Neuronal stem cell (in vitro differentiated cells): ENCODE data around the gene MX2.
A peak's percentile ranks its signal among the peaks of the same experiment; 100 is the strongest.

Experiments
- DNase-seq: peaks from one replicate; pipeline ENCODE4 v3.0.0-alpha.2; 2013; ENCODE audit warnings: low spot score
- H2AFZ ChIP-seq: one replicate; pipeline ENCODE4 v1.6.1; 2013; ENCODE audit warnings: mild to moderate bottlenecking, low read length, inconsistent platforms
- H2AK5ac ChIP-seq: 2 replicates; pipeline ENCODE4 v1.6.1; 2013; ENCODE audit warnings: low read depth, mild to moderate bottlenecking, inconsistent platforms, low read length, moderate library complexity, mixed read lengths
- H2BK120ac ChIP-seq: 2 replicates; pipeline ENCODE4 v1.6.1; 2013; ENCODE audit warnings: low read depth, mild to moderate bottlenecking, inconsistent platforms, low read length, moderate library complexity, mixed read lengths
- H2BK12ac ChIP-seq: one replicate; pipeline ENCODE4 v1.6.1; 2013; ENCODE audit warnings: low read length, inconsistent platforms
- H2BK15ac ChIP-seq: 2 replicates; pipeline ENCODE4 v1.6.1; 2013; ENCODE audit warnings: mild to moderate bottlenecking, low read length, inconsistent platforms, mixed read lengths
- H2BK5ac ChIP-seq: one replicate; pipeline ENCODE4 v1.6.1; 2013; ENCODE audit warnings: inconsistent platforms, mild to moderate bottlenecking, low read length, moderate library complexity
- H3K14ac ChIP-seq: one replicate; pipeline ENCODE4 v1.6.1; 2013; ENCODE audit warnings: low read length, inconsistent platforms
- H3K18ac ChIP-seq: 2 replicates; pipeline ENCODE4 v1.6.1; 2013; ENCODE audit warnings: low read length, inconsistent platforms
- H3K23ac ChIP-seq: 2 replicates; pipeline ENCODE4 v1.6.1; 2013; ENCODE audit warnings: low read depth, mild to moderate bottlenecking, mixed read lengths, low read length, inconsistent platforms; ENCODE audit not compliant: poor library complexity
- H3K27ac ChIP-seq: replicated peaks from 3 replicates; pipeline ENCODE4 v1.5.1; 2013; ENCODE audit warnings: low read length, inconsistent platforms
- H3K27me3 ChIP-seq, 3 experiments: 2 replicates each; pipeline ENCODE4 v1.6.1; 2013; ENCODE audit warnings: low read length in 3 of 3, mild to moderate bottlenecking in 2 of 3, inconsistent platforms in 1 of 3, low read depth in 1 of 3, mixed read lengths in 1 of 3, moderate library complexity in 1 of 3; ENCODE audit not compliant: control insufficient read depth in 3 of 3, insufficient read depth in 3 of 3
- H3K36me3 ChIP-seq, 2 donors: replicated peaks in 1 of 2; 2 replicates each; pipeline ENCODE4 v1.6.1; 2013; ENCODE audit warnings: low read length in 2 of 2; ENCODE audit not compliant: control insufficient read depth in 2 of 2, insufficient read depth in 2 of 2
- H3K4ac ChIP-seq: 2 replicates; pipeline ENCODE4 v1.6.1; 2013; ENCODE audit warnings: inconsistent platforms, mild to moderate bottlenecking, low read length, moderate library complexity
- H3K4me1 ChIP-seq, 2 donors: 1 replicate in 1 of 2; 2 replicates in 1 of 2; pipeline ENCODE4 v1.6.1; 2013; ENCODE audit warnings: low read length in 2 of 2, low read depth in 1 of 2; ENCODE audit not compliant: control insufficient read depth in 2 of 2, insufficient read depth in 1 of 2
- H3K4me2 ChIP-seq: one replicate; pipeline ENCODE4 v1.6.1; 2013; ENCODE audit warnings: mild to moderate bottlenecking, low read length, inconsistent platforms; ENCODE audit not compliant: insufficient read depth, poor library complexity, severe bottlenecking
- H3K4me3 ChIP-seq, 2 donors: 2 replicates each; pipeline ENCODE4 v1.5.1; 2013; ENCODE audit warnings: low read length in 2 of 2, mild to moderate bottlenecking in 2 of 2, inconsistent platforms in 1 of 2, moderate library complexity in 1 of 2
- H3K79me1 ChIP-seq: one replicate; pipeline ENCODE4 v1.6.1; 2013; ENCODE audit warnings: low read depth, mild to moderate bottlenecking, inconsistent platforms, low read length, moderate library complexity
- H3K9ac ChIP-seq: one replicate; pipeline ENCODE4 v1.6.1; 2013; ENCODE audit warnings: mild to moderate bottlenecking, low read depth, low read length, inconsistent platforms; ENCODE audit not compliant: poor library complexity
- H3K9me3 ChIP-seq, 2 donors: replicated peaks in 1 of 2; 2 replicates each; pipeline versions ENCODE3 to v1.6.1; 2013; ENCODE audit warnings: low read length in 2 of 2, mild to moderate bottlenecking in 2 of 2, inconsistent platforms in 1 of 2, low read depth in 1 of 2, mixed read lengths in 1 of 2, moderate library complexity in 1 of 2; ENCODE audit not compliant: control insufficient read depth in 2 of 2, insufficient read depth in 1 of 2
- H4K8ac ChIP-seq: one replicate; pipeline ENCODE4 v1.6.1; 2013; ENCODE audit warnings: low read depth, mild to moderate bottlenecking, inconsistent platforms, low read length, moderate library complexity
- H4K91ac ChIP-seq: one replicate; pipeline ENCODE4 v1.6.1; 2013; ENCODE audit warnings: low read length, low read depth, mild to moderate bottlenecking, inconsistent platforms; ENCODE audit not compliant: poor library complexity
- WGBS, 2 donors: extraction: QIAGEN DNeasy Blood & Tissue Kit; methylation state at CpG; one replicate each; pipeline ENCODE4 v1.1.7; 2013; ENCODE audit warnings: missing lambda C conversion rate in 2 of 2, mixed read lengths in 1 of 2; ENCODE audit not compliant: insufficient read length in 2 of 2, insufficient replicate concordance in 1 of 2; ENCODE audit errors: extremely low coverage in 2 of 2; 5-methylcytosine and 5-hydroxymethylcytosine counted together

MX2 gene

DNA sequence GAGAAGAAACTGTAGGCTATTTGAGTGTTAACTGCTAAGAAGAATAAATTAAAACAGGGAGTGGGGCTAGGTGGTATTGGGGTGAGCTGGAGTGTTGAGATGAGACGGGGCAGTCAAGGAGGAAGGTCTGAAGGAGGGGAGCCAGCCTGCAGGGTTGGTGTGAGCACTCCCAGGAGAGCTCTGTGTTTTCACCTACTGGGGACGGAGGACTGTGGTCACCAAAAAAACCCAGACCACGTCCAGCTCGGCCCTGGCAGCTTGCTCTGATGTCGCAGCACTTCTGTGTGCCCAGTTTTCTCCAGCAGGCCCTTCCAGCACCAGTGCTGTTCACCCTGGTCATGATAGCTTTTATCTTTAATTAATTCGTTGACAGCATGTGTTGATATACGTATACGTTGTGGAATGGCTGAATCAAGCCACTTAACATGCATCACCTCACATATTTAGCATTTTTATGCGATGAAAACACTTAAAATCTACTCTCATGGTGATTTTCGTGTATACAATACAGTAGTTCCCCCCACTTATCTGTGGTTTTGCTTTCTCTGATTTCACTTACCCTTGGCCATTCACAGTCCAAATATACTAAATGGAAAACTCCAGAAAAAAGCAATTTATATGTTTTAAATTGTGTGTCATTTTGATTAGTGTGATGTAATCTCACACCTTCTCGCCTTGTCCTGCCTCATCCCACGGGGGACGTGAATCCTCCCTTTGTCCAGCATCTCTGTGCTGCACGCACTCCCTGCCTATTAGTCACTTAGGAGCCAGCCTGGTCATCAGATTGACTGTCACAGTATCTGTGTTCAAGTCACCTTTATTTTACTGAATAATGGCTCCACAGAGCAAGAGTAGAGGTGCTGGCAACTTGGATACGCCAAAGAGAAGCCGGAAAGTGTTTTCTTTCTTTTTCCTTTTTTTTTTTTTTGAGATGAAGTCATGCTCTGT is 32.9 kb upstream of the MX2 start:
- Histone ChIP-seq H2BK15ac (no peak overlapping the region), H3K27me3 (no peaks in the 10 kb centered on the region), H3K23ac (no peak overlapping the region), H3K36me3 (no peaks in the 10 kb centered on the region), H3K4me1 (no peaks in the 10 kb centered on the region), H2AK5ac (no peak overlapping the region), H3K27ac (no peak overlapping the region), H3K18ac (peak overlapping the region; percentile 29), H3K4ac (no peak overlapping the region), H3K4me2 (no peak overlapping the region), H2BK120ac (no peak overlapping the region), H2BK5ac (no peak overlapping the region), H3K14ac (no peak overlapping the region), H3K79me1 (no peaks in the 10 kb centered on the region), H3K4me3 (no peak overlapping the region), H4K8ac (no peak overlapping the region), H4K91ac (no peak overlapping the region), H3K9ac (no peak overlapping the region), H3K9me3 (no peaks in the 10 kb centered on the region), H2BK12ac (no peak overlapping the region), H2AFZ (no peak overlapping the region)
- no CpG with 5 or more reads among the region's 16 CpGs for WGBS, 2 donors
- no peak for DNase-seq

GRCh38 chr21:41333752-41334151 is 28.1 kb upstream of the MX2 start:
- no peak overlapping the region for H2BK12ac ChIP-seq
- H3K79me1 ChIP-seq: no peaks in the 10 kb centered on the region
- H4K91ac ChIP-seq: no peak overlapping the region
- no peak overlapping the region for H3K23ac ChIP-seq
- H2BK5ac ChIP-seq: no peak overlapping the region
- H2AFZ ChIP-seq: no peak overlapping the region
- H3K4me3 ChIP-seq: no peak overlapping the region
- H3K4me2 ChIP-seq: no peak overlapping the region
- H3K14ac ChIP-seq: no peak overlapping the region
- WGBS, 2 donors: no CpG with 5 or more reads among the region's 1 CpG
- H2BK120ac ChIP-seq: no peak overlapping the region
- H3K18ac ChIP-seq: no peak overlapping the region
- H3K27ac ChIP-seq: no peak overlapping the region
- no peak overlapping the region for H2AK5ac ChIP-seq
- no peaks in the 10 kb centered on the region for H3K27me3 ChIP-seq
- H3K4ac ChIP-seq: no peak overlapping the region
- no peak overlapping the region for H3K9ac ChIP-seq
- no peak for DNase-seq
- H3K36me3 ChIP-seq: peaks cover 0 to 2% of the 10 kb centered on the region in 2 donors
- peaks cover 0 to 6% of the 10 kb centered on the region in 2 donors for H3K9me3 ChIP-seq
- no peak overlapping the region for H2BK15ac ChIP-seq
- no peak overlapping the region for H4K8ac ChIP-seq
- no peaks in the 10 kb centered on the region for H3K4me1 ChIP-seq

GRCh38 chr21:41337515-41337914 is 24.3 kb upstream of the MX2 start:
- Histone ChIP-seq H3K27ac (no peak overlapping the region), H2AFZ (no peak overlapping the region), H3K27me3 (no peaks in the 10 kb centered on the region), H3K4me1 (no peaks in the 10 kb centered on the region), H3K18ac (no peak overlapping the region), H3K9ac (peak overlapping the region; percentile 70), H3K14ac (peak overlapping the region; percentile 90), H3K4me3 (peak overlapping the region in 1 of 2 donors; percentile 17), H2BK12ac (no peak overlapping the region), H3K4me2 (no peak overlapping the region), H4K91ac (no peak overlapping the region), H2BK5ac (no peak overlapping the region), H3K79me1 (no peaks in the 10 kb centered on the region), H2BK120ac (no peak overlapping the region), H3K36me3 (peaks cover 0 to 2% of the 10 kb centered on the region in 2 donors), H3K9me3 (peaks cover 0 to 8% of the 10 kb centered on the region in 2 donors), H2AK5ac (no peak overlapping the region), H4K8ac (no peak overlapping the region), H2BK15ac (no peak overlapping the region), H3K4ac (no peak overlapping the region), H3K23ac (no peak overlapping the region)
- DNase-seq: no peak
- 100% methylated on average over 1 of the region's 3 CpGs; no CpG with 5 or more reads in 1 of the 2 donors for WGBS, 2 donors

GRCh38 chr21:41338455-41338854 is 23.4 kb upstream of the MX2 start:
- Histone ChIP-seq H3K4me2 (no peak overlapping the region), H2BK5ac (no peak overlapping the region), H4K8ac (no peak overlapping the region), H3K4me1 (no peaks in the 10 kb centered on the region), H3K14ac (no peak overlapping the region), H3K18ac (no peak overlapping the region), H2AK5ac (no peak overlapping the region), H2BK120ac (no peak overlapping the region), H3K36me3 (peaks cover 0 to 2% of the 10 kb centered on the region in 2 donors), H3K23ac (no peak overlapping the region), H3K27me3 (no peaks in the 10 kb centered on the region), H4K91ac (no peak overlapping the region), H3K9me3 (peaks cover 0 to 8% of the 10 kb centered on the region in 2 donors), H2BK15ac (no peak overlapping the region), H3K79me1 (no peaks in the 10 kb centered on the region), H2BK12ac (no peak overlapping the region), H3K9ac (no peak overlapping the region), H3K4me3 (no peak overlapping the region), H3K4ac (no peak overlapping the region), H2AFZ (no peak overlapping the region), H3K27ac (no peak overlapping the region)
- WGBS, 2 donors: no CpG with 5 or more reads among the region's 8 CpGs
- no peak for DNase-seq
